H1 (cell line): ENCODE measurements around the gene CRTC1. TPM values are rescaled to one million over a fixed set of nuclear protein-coding genes. Genes with fewer than 3 reads are reported as not detected.

ENCODE experiments used
- CTCF ChIP-seq, 3 experiments: IDR thresholded peaks; 1 replicate in 2 of 3; 2 replicates in 1 of 3; pipeline versions ENCODE4 v1.5.1 to v1.6.1; 2011; ENCODE audit warnings: low read length in 3 of 3, mild to moderate bottlenecking in 3 of 3, inconsistent platforms in 2 of 3, low read depth in 1 of 3, moderate library complexity in 1 of 3; ENCODE audit not compliant: insufficient read depth in 1 of 3; ENCODE audit errors: control extremely low read depth in 1 of 3
- GABPA ChIP-seq: IDR thresholded peaks from 2 replicates; pipeline ENCODE4 v1.6.1; 2011; ENCODE audit warnings: mild to moderate bottlenecking, low read length, moderate library complexity, borderline replicate concordance; ENCODE audit not compliant: insufficient read depth
- polyA plus RNA-seq, 7 experiments: library from polyadenylated mRNA; depleted of rRNA in 3 of 7; stranded (reverse) in 5 of 7; unstranded in 2 of 7; fragments of >200 nt in 5 of 7; fragments of 200-250 nt in 2 of 7; gene quantifications; 1 replicate in 5 of 7; 2 replicates in 1 of 7; 4 replicates in 1 of 7; pipeline versions ENCODE4 v1.2.1 to v1.2.3, GENCODE V29; 2011 to 2013; ENCODE audit warnings: missing spikeins in 2 of 7, mixed read lengths in 2 of 7
- total RNA-seq: library from RNA; stranded (reverse); fragmentation: NEBNext Ultra II Directional; extraction: Animal tissue kit (Norgen Biotek cat#: 25700); gene quantifications from 2 replicates; pipeline ENCODE4 v1.2.1, GENCODE V29; 2021

The CRTC1 gene
- total and polyA plus RNA-seq, 2 of the 8 experiments (the other 6 are each of a cell fraction or from before 2014, with no cell fraction given), result 2.9 to 8.5 TPM

- TF ChIP-seq CTCF (IDR thresholded peaks at IDR 0.05; ENCODE audit: control extremely low read depth in 1 of 3, insufficient read depth in 1 of 3, low read depth in 1 of 3, low read length in 3 of 3) (no peak), GABPA (no peak)
Observed at GRCh38 chr19:18704971-18705370, 21.5 kb downstream of the CRTC1 start (continued).
